GM12878 (cell line): ENCODE measurements around the gene SYMPK. TPM values are rescaled to one million over a fixed set of nuclear protein-coding genes. Genes with fewer than 3 reads are reported as not detected.

Experiments used
- E2F8 ChIP-seq: fragments of 450-650 bp; IDR thresholded peaks from 2 replicates; pipeline ENCODE4 v1.6.1; 2018; ENCODE audit warnings: mild to moderate bottlenecking, low read depth, moderate library complexity; ENCODE audit not compliant: partially characterized antibody
- HDAC2 ChIP-seq: fragments of 200-600 bp; sonication (generic); IDR thresholded peaks from 2 replicates; pipeline ENCODE4 v1.6.1; 2017
- HDAC6 ChIP-seq: fragments of 200-600 bp; sonication (generic); IDR thresholded peaks from one replicate; pipeline ENCODE4 v1.8.0; 2017; ENCODE audit warnings: antibody characterized with exemption; ENCODE audit not compliant: unreplicated experiment
- KAT2A ChIP-seq: conservative IDR thresholded peaks from 2 replicates; pipeline ENCODE4 v1.6.1; 2011; ENCODE audit warnings: low read depth, low read length; ENCODE audit not compliant: control insufficient read depth
- MXI1 ChIP-seq: fragments of 150-350 bp; IDR thresholded peaks from 2 replicates; pipeline ENCODE4 v1.6.1; 2011; ENCODE audit warnings: low read depth, mild to moderate bottlenecking, inconsistent platforms, low read length, improper control_type of control experiment
- NR2F1 ChIP-seq: fragments of 450-650 bp; conservative IDR thresholded peaks from 2 replicates; pipeline ENCODE4 v1.6.1; 2017; ENCODE audit warnings: mild to moderate bottlenecking
- RAD21 ChIP-seq: IDR thresholded peaks from 2 replicates; pipeline ENCODE4 v1.6.1; 2011; ENCODE audit warnings: mild to moderate bottlenecking, low read depth, low read length, moderate library complexity; ENCODE audit not compliant: insufficient read depth
- SMAD1 ChIP-seq: fragments of 450-650 bp; IDR thresholded peaks from 2 replicates; pipeline ENCODE4 v1.6.1; 2018; ENCODE audit warnings: mild to moderate bottlenecking, low read depth; ENCODE audit not compliant: partially characterized antibody
- SUPT20H ChIP-seq: IDR thresholded peaks from 2 replicates; pipeline ENCODE4 v1.6.1; 2011; ENCODE audit warnings: low read depth, mild to moderate bottlenecking, low read length, moderate library complexity, borderline replicate concordance; ENCODE audit not compliant: control insufficient read depth
- YY1 ChIP-seq: IDR thresholded peaks from 2 replicates; pipeline ENCODE4 v1.6.1; 2011; ENCODE audit warnings: low read depth, mild to moderate bottlenecking, low read length
- ZBTB11 ChIP-seq: fragments of 450-650 bp; formaldehyde crosslinking; IDR thresholded peaks from 2 replicates; pipeline ENCODE4 v1.5.0; 2022; ENCODE audit warnings: mild to moderate bottlenecking, missing genetic modification characterization
- ZNF207 ChIP-seq: fragments of 450-650 bp; IDR thresholded peaks from 2 replicates; pipeline ENCODE4 v1.6.1; 2014; ENCODE audit warnings: antibody characterized with exemption, mild to moderate bottlenecking, borderline replicate concordance
- polyA plus RNA-seq, 11 experiments: library from polyadenylated mRNA; depleted of rRNA in 4 of 11; unstranded in 6 of 11; stranded (reverse) in 5 of 11; fragments of >200 nt; fragmentation: Nextera tagmentation in 4 of 11; fragmentation: Illumina TruSeq in 1 of 11; extraction: Ambion mirVana in 4 of 11; extraction: Trizol in 1 of 11; gene quantifications; 1 replicate in 1 of 11; 2 replicates in 10 of 11; pipeline versions ENCODE4 v1.2.1 to v1.2.3, GENCODE V29; 2011 to 2016; ENCODE audit warnings: inconsistent platforms in 2 of 11, missing spikeins in 2 of 11, low read depth in 1 of 11
- total RNA-seq, 4 experiments: library from RNA; depleted of rRNA in 3 of 4; stranded (reverse); fragments of >200 nt in 3 of 4; fragmentation: Illumina TruSeq in 1 of 4; extraction: Trizol in 1 of 4; gene quantifications; 2 replicates each; pipeline versions ENCODE4 v1.2.1 to v1.2.3, GENCODE V29; 2013 to 2021
- TF ChIP-seq, protein P1 (sequence below): IDR thresholded peaks from 2 replicates; pipeline ENCODE4 v1.6.1; 2011; ENCODE audit warnings: borderline replicate concordance, low read depth, mild to moderate bottlenecking, moderate library complexity, mixed read lengths, low read length; ENCODE audit not compliant: insufficient read depth; ENCODE audit errors: extremely low read length
- TF ChIP-seq, protein P2 (sequence below): IDR thresholded peaks from 2 replicates; pipeline ENCODE4 v1.6.1; 2012; ENCODE audit warnings: mild to moderate bottlenecking, low read depth, low read length

The SYMPK gene
- total and polyA plus RNA-seq, 10 of the 15 experiments (the other 5 are each of a cell fraction or from before 2014, with no cell fraction given), result 0.49 to 109 (median 42.5) TPM

DNA sequence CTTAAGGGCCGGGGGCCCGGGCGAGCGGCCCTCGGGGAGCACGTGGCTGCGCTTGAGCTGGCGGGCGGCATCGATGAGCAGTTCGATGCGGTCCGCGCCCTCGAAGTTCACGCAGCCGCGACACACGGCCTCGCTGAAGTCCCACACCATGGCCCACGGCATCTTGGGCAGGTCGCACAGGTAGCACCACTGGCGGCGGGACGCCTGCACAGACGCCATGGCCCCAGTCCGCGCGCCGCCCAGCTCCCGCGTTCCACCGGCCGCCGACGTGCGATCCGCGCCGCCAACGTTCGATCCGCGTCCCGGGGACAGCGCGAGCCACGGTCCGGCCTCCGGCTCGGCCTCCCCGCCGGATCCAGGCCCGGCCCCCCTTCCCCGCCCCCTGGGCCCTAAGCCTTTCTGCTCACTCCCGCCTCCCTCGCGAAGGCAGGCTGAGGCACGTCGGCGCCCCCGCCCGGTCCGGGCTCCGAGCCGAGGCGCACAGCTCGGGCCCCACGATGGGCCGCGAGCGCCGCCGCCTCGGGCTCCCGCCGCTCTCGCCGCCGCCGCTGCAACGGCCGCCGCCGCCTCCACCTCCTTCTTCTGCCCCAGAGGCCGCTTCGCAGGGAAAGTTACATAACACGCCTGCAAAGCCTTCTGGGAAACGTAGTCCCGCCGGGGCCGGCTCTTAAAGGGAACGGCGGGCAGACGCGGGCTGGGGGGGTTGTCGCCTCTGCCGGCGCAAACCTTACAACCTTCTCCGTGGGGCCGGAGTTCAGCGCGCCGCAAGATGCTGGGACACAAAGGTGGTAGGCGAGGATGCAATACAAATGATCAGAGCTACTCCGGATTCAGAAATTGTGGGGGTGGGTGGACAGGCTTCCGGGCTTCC, 22.8 kb upstream of the SYMPK start, which contains the start of gene IRF2BP1 (continued):
- no peak for TF ChIP-seq ZBTB11
- 0 out of 2 replicates have a peak, but pooled peaks have one; percentile 15 for TF ChIP-seq ZNF207
- TF ChIP-seq NR2F1, result peak; percentile 53
- TF ChIP-seq MXI1, result no peak; the same call in none of the 2 replicates
- TF ChIP-seq KAT2A, result no peak
- TF ChIP-seq SUPT20H, result no peak
- TF ChIP-seq YY1, result peak; percentile 53; the same call in 1 of the 2 replicates
- TF ChIP-seq, protein P1, sequence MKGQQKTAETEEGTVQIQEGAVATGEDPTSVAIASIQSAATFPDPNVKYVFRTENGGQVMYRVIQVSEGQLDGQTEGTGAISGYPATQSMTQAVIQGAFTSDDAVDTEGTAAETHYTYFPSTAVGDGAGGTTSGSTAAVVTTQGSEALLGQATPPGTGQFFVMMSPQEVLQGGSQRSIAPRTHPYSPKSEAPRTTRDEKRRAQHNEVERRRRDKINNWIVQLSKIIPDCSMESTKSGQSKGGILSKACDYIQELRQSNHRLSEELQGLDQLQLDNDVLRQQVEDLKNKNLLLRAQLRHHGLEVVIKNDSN, result no peak
- no peak for TF ChIP-seq HDAC2
- no peak for TF ChIP-seq E2F8
- TF ChIP-seq RAD21, result no peak
- TF ChIP-seq, protein P2, sequence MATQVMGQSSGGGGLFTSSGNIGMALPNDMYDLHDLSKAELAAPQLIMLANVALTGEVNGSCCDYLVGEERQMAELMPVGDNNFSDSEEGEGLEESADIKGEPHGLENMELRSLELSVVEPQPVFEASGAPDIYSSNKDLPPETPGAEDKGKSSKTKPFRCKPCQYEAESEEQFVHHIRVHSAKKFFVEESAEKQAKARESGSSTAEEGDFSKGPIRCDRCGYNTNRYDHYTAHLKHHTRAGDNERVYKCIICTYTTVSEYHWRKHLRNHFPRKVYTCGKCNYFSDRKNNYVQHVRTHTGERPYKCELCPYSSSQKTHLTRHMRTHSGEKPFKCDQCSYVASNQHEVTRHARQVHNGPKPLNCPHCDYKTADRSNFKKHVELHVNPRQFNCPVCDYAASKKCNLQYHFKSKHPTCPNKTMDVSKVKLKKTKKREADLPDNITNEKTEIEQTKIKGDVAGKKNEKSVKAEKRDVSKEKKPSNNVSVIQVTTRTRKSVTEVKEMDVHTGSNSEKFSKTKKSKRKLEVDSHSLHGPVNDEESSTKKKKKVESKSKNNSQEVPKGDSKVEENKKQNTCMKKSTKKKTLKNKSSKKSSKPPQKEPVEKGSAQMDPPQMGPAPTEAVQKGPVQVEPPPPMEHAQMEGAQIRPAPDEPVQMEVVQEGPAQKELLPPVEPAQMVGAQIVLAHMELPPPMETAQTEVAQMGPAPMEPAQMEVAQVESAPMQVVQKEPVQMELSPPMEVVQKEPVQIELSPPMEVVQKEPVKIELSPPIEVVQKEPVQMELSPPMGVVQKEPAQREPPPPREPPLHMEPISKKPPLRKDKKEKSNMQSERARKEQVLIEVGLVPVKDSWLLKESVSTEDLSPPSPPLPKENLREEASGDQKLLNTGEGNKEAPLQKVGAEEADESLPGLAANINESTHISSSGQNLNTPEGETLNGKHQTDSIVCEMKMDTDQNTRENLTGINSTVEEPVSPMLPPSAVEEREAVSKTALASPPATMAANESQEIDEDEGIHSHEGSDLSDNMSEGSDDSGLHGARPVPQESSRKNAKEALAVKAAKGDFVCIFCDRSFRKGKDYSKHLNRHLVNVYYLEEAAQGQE, result no peak
- no peak for TF ChIP-seq HDAC6
- TF ChIP-seq SMAD1, result no peak
